Non-pigmented ciliary epithelial cell (primary cell): Measurements from ENCODE around the gene GDF10.

ENCODE experiments used
- DNase-seq: peaks from one replicate; pipeline ENCODE4 v3.0.0-alpha.2; 2010; ENCODE audit warnings: low read depth

Gene GDF10

GRCh38 chr10:47314416-47314970 lies 14.5 kb downstream of the GDF10 start:
- no peak for DNase-seq

GRCh38 chr10:47315421-47315820 lies 15.4 kb downstream of the GDF10 start:
- no peak for DNase-seq

- no peak for DNase-seq
Measured at GRCh38 chr10:47316131-47316530, 16.1 kb downstream of the GDF10 start.

- no peak for DNase-seq
Measured at GRCh38 chr10:47317251-47317650, 17.3 kb downstream of the GDF10 start.

DNA sequence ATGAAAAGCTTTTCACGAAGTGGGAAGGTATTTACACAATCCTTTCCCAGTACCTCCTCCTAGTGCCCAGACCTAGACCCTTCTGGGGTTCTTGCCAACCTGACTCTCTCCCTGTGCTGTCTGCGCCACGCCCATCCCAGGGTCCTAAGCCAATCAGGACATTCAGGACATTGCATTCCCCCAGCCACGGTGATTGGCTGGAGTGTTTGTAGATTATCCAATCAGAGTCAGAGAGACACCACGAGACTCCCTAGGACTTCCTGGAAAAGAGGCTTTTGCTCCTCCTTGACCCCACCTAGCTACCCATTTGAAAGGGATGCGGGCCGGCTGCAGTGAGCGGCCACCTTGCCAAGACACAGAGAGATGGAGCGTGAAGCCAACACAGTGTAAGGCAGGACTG lies 18.7 kb downstream of the GDF10 start:
- DNase-seq, result no peak

DNA sequence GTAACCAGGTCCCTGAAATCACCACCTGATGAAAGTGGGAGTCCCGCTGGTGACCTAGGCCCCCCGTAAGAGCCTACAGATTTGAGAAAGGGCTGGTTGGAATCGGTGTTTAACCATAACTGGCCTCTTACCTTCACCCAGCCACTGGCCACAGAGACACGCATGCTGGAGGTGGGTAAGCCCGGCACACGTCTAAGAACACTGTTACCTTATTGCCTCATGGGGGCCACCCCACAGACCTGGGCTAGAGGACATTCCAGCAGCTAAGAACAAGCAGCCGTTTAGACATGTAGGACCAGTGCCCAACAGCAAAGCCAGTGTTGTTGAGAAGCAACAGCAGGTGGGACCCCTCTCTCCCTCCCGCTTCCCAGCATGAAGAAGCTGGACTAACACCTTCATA lies 19.8 kb downstream of the GDF10 start:
- DNase-seq, result no peak

DNA sequence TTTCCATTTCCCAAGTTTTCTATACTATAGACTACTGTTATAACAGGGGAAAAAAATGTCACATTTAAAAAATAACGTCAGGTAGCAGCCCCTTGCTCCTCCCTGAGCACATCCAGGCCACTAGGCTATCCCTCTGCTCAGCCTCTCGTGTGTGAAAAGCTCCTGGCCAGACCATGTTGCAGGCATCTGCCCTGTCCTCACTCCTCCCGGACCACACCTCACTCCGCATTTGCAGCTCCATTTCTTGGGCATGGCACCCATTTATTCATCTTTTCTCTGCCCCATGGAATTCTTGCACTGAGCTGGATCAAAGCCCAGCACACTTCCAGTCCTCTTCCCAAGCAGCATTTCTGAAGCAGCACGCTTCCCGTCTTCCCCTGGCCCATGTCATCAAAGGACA lies 20.8 kb downstream of the GDF10 start:
- DNase-seq, result no peak

DNA sequence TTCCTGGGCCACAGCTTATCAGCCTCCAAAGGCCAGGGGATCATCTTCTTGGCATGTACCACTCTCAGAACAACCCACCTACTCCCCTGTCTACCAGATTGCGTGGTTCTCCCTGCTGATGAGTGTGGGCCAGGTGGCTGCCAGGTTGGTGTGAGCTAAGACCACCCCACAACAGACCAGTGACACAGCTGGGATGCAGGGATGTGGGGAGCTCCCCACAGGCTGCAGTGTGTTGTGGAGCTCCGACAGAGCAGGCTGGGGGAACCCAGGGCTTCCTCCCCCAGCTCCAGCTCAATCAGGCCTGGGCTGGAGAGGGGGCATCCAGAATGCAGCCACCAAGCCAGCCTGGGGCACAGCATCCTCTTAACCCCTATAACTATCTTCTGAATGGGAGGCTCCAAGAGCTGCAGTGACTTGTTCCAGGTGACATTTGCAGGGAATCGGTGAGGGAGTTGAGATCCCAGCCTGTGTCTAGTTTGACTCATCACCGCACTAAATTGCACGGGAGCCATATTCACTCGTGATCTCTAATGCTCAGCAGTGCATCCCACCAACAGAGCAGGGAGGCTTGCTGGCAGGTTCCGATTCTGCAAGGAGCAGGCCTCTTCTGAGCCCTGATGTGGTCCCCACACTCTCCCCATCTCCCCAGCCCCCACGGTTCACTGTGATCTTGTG lies 21.7 kb downstream of the GDF10 start:
- no peak for DNase-seq

DNA sequence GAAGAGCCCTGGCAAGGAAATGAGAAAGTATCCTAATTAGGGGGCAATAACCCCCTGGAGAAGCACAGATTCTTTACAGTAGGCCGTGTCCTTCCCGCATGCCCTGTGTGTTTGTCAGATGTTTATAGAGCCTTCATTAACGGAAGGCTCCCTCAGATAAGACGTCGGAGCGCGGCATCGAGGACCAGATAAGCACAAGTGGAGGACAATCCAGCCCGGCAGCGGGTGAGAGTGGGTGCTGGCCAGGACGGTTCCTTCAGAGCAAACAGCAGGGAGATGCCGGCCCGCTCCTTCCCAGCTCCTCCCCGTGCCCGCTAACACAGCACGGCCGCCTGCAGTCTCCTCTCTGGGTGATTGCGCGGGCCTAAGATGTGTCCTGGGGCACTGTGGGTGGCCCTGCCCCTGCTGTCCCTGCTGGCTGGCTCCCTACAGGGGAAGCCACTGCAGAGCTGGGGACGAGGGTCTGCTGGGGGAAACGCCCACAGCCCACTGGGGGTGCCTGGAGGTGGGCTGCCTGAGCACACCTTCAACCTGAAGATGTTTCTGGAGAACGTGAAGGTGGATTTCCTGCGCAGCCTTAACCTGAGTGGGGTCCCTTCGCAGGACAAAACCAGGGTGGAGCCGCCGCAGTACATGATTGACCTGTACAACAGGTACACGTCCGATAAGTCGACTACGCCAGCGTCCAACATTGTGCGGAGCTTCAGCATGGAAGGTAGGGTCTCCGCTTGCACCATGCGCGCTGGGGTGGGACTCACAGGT lies 22.5 kb downstream of the GDF10 start, which contains the start of gene GDF2:
GDF2 (plus strand) TSS at position 155 of the 762 bp plus-strand sequence; CDS start at position 370, 215 bp downstream.
- DNase-seq, result no peak

DNA sequence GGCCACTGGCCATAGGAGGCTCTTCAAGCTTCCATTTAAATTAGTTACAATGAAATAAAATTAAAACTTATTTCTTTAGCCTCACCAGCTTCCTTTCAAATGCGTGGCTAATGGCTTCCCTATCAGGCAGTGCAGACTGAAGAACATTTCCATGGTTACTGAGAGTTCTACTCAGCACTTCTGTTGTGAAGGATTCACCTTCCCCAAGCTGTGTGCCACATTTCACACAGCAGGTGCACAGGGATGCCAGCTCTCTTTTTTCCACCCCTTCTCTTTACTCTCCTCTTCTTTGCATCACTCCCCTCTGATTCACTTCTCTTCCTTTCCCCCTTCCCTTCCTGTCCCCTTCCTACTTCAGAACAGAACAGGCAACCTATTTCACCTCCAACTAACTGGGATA lies 23.1 kb downstream of the GDF10 start:
- no peak for DNase-seq

DNA sequence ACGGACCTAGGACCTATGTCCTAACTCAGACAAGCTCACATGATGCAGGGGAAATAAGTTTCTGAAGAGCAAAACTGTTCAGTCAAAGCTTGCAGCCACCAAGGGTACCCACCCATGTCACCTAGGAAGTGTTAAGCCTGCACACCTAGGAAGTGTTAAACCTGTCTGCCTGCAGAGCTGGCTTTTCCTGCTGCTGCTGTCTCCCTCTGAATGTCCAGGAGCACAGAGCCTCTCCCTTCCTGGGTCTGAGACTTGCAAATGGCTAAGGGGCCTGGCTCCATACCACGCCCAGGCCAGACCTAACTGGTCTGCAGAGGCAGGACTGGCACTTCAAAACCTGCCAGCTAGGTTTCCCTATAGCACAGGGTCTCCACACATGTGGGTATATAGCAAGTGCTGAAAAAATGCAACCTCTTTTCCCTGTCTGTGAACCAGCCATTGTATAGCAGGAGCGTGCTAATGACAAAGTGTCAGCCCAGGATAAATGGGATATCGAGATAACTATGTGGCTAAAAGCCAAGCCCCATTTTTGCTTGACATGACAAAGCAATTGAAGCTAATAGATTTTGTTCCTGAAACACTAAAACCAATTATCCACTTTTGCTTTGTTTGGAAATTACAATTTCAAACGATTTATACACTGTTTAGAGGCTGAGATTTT lies 23.8 kb downstream of the GDF10 start:
- no peak for DNase-seq

- no peak for DNase-seq
Measured at GRCh38 chr10:47325303-47326291, 25.6 kb downstream of the GDF10 start.

DNA sequence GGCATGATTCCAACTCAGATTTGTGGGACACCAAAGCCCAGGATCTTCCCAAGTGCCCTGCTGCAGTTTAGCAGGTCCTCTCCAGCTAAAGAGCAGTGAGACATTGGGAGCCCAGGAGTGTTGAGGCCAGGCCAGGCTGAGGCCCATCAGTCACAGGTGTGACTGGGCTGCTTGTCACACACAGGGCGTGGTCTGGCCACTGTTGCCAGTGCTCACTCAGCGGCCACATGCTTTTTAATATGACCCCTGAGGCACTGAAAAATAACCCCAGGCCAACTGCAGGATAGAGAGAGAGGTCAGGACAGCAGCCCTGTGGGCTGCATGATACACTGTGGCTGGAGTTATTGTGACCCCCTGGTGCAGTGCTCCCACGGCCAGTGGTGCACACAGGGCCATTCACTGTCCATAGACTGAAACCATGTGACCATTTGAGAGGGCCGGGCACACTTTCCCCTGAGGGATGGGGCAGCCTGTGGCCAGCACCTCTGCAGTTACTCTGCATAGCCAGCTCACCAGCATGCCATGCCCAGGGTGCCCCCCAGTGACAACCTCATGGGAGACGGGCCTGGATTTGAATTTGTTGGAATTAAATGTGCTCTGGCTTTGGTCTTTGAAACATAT lies 26.4 kb downstream of the GDF10 start:
- DNase-seq, result no peak

GRCh38 chr10:47326927-47327330 lies 26.9 kb downstream of the GDF10 start:
- DNase-seq, result no peak

GRCh38 chr10:47329855-47330254 lies 29.9 kb downstream of the GDF10 start:
- no peak for DNase-seq

DNA sequence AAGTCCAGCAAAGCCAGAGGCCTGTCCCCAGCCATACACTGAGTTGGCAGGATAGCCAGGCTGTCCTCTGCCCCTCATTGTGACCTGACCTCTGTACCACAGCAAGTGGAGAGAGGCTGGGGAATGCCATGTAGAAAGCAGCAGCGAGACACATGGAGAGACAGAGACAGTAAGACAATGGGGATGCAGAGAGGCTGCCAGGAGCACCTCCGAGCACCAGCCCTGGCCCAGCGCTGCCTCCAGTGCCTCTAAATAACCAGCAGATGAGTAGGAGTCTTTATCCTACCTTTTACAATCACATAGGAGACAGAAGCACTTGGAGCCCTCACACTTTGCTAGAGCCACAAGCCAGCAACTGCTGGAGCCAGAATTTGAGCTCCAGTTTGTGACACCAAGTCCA lies 30.4 kb downstream of the GDF10 start:
- DNase-seq, result no peak

DNA sequence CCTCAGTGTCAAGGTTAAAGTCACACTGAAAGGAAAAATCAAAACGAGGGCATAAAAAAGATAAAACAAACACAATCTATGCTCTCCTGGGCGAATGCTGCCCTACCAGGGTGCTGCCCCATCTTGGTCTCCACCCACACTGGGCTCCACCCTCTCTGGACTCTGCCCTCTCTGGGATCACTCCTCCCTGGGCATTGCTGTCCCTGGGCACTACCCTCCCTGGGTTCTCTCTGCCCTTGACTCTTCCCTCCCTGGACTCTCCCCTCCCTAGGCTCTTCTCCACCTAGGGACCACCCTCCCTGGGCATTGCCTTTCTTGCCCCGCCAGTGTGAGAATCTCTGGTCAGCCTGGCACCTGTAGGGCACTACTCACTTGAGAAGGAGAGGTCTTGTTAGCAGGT lies 30.8 kb downstream of the GDF10 start:
- no peak for DNase-seq

- DNase-seq, result no peak
Measured at GRCh38 chr10:47331491-47331890, 31.5 kb downstream of the GDF10 start.

DNA sequence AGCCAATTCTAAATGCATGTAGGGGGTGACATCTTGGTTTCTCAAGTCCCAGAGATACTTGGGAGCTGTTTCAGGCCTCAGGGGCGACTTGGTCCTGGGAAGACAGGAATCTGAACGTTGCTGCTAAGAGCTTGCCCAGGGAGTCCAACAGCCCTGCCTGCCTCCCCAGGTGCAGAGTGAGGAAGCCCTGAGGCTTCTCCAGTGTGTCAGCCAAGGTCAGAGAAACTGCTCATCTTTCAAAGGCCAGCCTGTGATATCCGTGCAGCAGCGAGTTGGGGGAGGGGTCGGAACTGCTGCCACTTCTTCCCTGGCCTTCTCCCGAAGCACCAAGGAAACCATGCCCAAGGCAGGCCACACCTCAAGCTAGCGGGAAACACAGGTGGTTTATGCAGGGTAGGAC lies 32.0 kb downstream of the GDF10 start:
- DNase-seq, result no peak

DNA sequence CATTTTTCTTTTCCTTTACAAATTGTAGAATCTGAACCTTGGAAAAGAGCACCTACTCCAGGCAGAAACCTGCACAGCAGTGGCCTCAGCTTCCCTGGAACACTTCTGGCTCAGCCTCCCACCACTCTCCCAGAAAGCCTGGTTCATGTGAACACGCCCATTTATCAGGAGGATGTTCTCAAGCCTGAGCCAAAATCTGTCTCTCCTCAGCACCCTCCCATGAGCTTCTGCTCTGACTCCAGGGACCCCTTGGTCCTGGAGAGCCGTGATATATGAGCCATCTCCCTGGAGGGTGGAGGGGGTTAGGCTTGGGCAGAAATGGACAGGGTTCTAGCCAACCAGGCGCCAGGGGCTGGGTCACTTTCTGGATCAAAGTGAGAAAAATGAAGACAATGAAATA lies 32.4 kb downstream of the GDF10 start:
- no peak for DNase-seq

DNA sequence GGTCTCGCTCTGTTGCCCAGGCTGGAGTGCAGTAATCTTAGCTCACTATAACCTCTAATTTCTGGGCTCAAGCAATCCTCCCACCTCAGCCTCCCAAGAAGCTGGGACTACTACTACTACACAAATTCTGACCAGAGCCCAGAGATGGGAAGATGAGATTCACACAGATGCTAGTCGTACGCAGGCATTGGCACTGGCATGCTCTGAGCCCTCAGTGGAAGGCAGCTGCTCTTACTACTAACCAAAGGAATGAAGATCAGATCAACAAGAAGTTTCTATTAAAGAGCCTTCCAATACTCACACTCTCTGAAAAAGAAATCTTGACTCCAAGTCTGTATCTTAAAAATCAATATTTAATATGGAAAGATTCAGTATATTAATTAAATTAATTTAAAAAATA lies 32.9 kb downstream of the GDF10 start:
- no peak for DNase-seq
